Lung (tissue), 12 donors: Measurements from ENCODE around the gene DDX31. TPM values are rescaled to one million over a fixed set of nuclear protein-coding genes. Genes with fewer than 3 reads are reported as not detected.

Experiments
- ATAC-seq: fragments of 200-7000 bp; cut with Tn5 transposase; one replicate; pipeline ENCODE4 v1.9.1; 2020; ENCODE audit warnings: moderate number of reproducible peaks; ENCODE audit not compliant: insufficient read depth, low FRiP score
- DNase-seq, 3 donors: peaks; one replicate each; pipeline ENCODE4 v3.0.0-alpha.2; 2013 to 2017
- H3K27ac ChIP-seq, 2 donors: one replicate each; pipeline ENCODE4 v1.5.1; 2013; ENCODE audit warnings: mild to moderate bottlenecking in 2 of 2, moderate library complexity in 2 of 2, control low read depth in 1 of 2, inconsistent platforms in 1 of 2, low read depth in 1 of 2, low read length in 1 of 2
- H3K27me3 ChIP-seq, 3 donors: one replicate each; pipeline ENCODE4 v1.5.1; 2013; ENCODE audit warnings: low read length in 2 of 3; ENCODE audit not compliant: control insufficient read depth in 3 of 3, insufficient read depth in 3 of 3
- H3K36me3 ChIP-seq, 4 donors: one replicate each; pipeline ENCODE4 v1.5.1; 2013; ENCODE audit warnings: low read length in 4 of 4, mild to moderate bottlenecking in 1 of 4, moderate library complexity in 1 of 4; ENCODE audit not compliant: control insufficient read depth in 4 of 4, insufficient read depth in 4 of 4
- H3K4me1 ChIP-seq, 5 donors: one replicate each; pipeline ENCODE4 v1.5.1; 2013; ENCODE audit warnings: low read length in 5 of 5, mild to moderate bottlenecking in 2 of 5, moderate library complexity in 1 of 5; ENCODE audit not compliant: control insufficient read depth in 5 of 5, insufficient read depth in 5 of 5
- H3K4me3 ChIP-seq: one replicate; pipeline ENCODE4 v1.5.1; 2013; ENCODE audit warnings: mild to moderate bottlenecking, control low read depth, moderate library complexity
- H3K9ac ChIP-seq, 2 donors: one replicate each; pipeline ENCODE4 v1.5.1; 2013; ENCODE audit warnings: low read length in 2 of 2, control low read depth in 1 of 2; ENCODE audit not compliant: insufficient read depth in 1 of 2
- H3K9me3 ChIP-seq, 4 donors: one replicate each; pipeline ENCODE4 v1.5.1; 2013; ENCODE audit warnings: low read length in 3 of 4, mild to moderate bottlenecking in 1 of 4, moderate library complexity in 1 of 4; ENCODE audit not compliant: control insufficient read depth in 4 of 4, insufficient read depth in 3 of 4
- WGBS, 2 donors: extraction: QIAGEN DNeasy Blood & Tissue Kit; methylation state at CpG; one replicate each; pipeline ENCODE4 v1.1.7; 2013; 5-methylcytosine and 5-hydroxymethylcytosine counted together
- polyA plus RNA-seq, 2 donors: library from polyadenylated mRNA; stranded (reverse); fragments of 200-250 nt; gene quantifications; one replicate each; pipeline ENCODE4 v1.2.1, GENCODE V29; 2013
- total RNA-seq, 2 donors: library from RNA; depleted of rRNA in 1 of 2; stranded (reverse); fragments of >200 nt in 1 of 2; gene quantifications; one replicate each; pipeline ENCODE4 v1.2.1, GENCODE V29; 2014 to 2021
- TF ChIP-seq, protein P1 (sequence below): IDR thresholded peaks from 2 replicates; pipeline ENCODE4 v1.5.1; 2012; ENCODE audit warnings: mild to moderate bottlenecking; ENCODE audit errors: control extremely low read depth, extremely low read depth
- donor health status: control.
- donor health status: control.
- donor health status: Bipolar disorder and iron deficiency.
- donor health status: healthy.
- donor health status: DM: yes; HTN: yes; CAD: no.

DDX31 gene
- total and polyA plus RNA-seq, 4 donors: 8.1 to 14.8 (median 11.7) TPM

GRCh38 chr9:132671620-132672412, 2.0 kb upstream of the DDX31 start:
- H3K9me3 ChIP-seq: peaks cover 0 to 2% (median 0%) of the 10 kb centered on the region in 4 donors
- no peaks in the 10 kb centered on the region for H3K36me3 ChIP-seq
- DNase-seq (no peak), ATAC-seq (no peak)
- WGBS, 2 donors: 86 to 88% methylated on average over 6 of the region's 6 CpGs
- H3K4me1 ChIP-seq: peaks cover 0 to 24% (median 7%) of the 10 kb centered on the region in 5 donors
- no peaks in the 10 kb centered on the region for H3K27me3 ChIP-seq
- TF ChIP-seq, protein P1, sequence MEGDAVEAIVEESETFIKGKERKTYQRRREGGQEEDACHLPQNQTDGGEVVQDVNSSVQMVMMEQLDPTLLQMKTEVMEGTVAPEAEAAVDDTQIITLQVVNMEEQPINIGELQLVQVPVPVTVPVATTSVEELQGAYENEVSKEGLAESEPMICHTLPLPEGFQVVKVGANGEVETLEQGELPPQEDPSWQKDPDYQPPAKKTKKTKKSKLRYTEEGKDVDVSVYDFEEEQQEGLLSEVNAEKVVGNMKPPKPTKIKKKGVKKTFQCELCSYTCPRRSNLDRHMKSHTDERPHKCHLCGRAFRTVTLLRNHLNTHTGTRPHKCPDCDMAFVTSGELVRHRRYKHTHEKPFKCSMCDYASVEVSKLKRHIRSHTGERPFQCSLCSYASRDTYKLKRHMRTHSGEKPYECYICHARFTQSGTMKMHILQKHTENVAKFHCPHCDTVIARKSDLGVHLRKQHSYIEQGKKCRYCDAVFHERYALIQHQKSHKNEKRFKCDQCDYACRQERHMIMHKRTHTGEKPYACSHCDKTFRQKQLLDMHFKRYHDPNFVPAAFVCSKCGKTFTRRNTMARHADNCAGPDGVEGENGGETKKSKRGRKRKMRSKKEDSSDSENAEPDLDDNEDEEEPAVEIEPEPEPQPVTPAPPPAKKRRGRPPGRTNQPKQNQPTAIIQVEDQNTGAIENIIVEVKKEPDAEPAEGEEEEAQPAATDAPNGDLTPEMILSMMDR: no peak
- no peak overlapping the region for H3K27ac ChIP-seq
- H3K9ac ChIP-seq: peak overlapping the region in 1 of 2 donors; percentile 77
- no peak overlapping the region for H3K4me3 ChIP-seq

DNA sequence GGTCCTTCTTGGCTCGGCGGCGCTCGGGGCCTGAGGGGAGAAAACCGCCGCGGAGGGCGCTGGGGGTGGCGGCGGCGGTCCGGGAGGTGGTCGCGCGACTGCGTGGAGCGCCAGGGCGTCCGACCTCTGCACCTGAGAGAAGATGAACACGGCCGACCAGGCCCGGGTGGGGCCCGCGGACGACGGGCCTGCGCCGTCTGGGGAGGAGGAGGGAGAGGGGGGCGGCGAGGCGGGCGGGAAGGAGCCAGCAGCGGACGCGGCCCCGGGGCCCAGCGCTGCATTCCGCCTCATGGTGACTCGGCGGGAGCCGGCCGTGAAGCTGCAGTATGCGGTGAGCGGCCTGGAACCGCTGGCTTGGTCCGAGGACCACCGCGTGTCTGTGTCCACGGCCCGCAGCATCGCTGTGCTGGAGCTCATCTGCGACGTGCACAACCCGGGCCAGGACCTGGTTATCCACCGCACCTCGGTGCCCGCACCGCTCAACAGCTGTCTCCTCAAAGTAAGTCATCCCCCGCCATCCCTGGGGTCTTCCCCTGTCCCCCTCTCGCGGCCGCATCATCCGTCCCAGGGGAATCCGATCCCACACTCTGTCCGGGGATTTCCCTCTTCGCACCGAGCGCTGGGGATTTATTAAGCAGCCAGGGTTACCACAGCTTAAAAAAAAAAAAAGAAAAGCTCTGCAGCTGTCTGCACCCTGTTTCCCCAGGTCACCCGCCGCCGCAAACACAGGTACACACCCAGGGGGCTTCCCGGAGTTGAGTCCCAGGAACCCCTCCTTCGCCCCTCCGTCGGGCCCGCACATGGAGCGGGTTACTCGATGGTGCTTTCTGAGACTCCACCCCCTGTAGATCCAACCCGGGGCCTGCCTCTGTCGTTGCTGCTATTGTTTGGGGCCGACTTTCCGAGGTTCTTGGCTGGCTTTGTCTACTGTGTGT, 941 bp upstream of the DDX31 start, which contains the start of gene GTF3C4:
TSS of gene GTF3C4 (plus strand) at position 8 of the 935 bp plus-strand sequence. CDS start at position 143, 135 bp downstream.
- Histone ChIP-seq H3K36me3 (peaks cover 0 to 1% (median 0%) of the 10 kb centered on the region in 4 donors), H3K4me3 (peak within 1 kb of the TSS; percentile 98), H3K9me3 (peaks cover 0 to 2% (median 0%) of the 10 kb centered on the region in 4 donors), H3K4me1 (peaks cover 0 to 24% (median 7%) of the 10 kb centered on the region in 5 donors), H3K27me3 (no peaks in the 10 kb centered on the region), H3K9ac (peak within 1 kb of the TSS; percentile 77 to 82), H3K27ac (peak within 1 kb of the TSS; percentile 92 to 99)
- peak; percentile 51 for ATAC-seq
- TF ChIP-seq, protein P1: no peak
- WGBS, 2 donors: 0 to 1% methylated on average over 66 to 82 of the region's 82 CpGs
- peak; percentile 15 to 35 (median 29) for DNase-seq

DNA sequence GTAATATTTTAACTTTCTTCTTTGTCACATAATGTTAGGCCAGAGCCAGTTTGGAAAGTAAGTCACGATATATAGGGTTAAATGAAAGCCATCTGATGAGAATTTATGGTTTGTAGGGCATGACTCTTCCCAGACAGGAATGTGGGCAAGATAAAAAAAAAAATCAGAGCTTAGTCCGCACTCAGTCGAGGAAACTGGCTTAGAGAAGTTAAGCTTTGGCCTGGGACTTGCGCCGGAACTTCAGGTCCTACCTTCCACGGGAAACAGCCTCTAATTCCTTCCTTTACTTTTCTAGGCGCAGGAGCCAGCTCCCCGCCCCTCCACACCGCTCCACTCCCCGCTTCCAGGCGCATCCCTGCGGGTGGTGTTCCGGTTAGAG, 475 bp downstream of the DDX31 start:
- peak overlapping the region; percentile 92 to 99 for H3K27ac ChIP-seq
- H3K9me3 ChIP-seq: peaks cover 0 to 2% (median 0%) of the 10 kb centered on the region in 4 donors
- H3K4me3 ChIP-seq: peak overlapping the region; percentile 98
- peaks cover 0 to 2% (median under 1%) of the 10 kb centered on the region in 4 donors for H3K36me3 ChIP-seq
- TF ChIP-seq, protein P1: no peak
- peak; percentile 31 for ATAC-seq
- 0 to 1% methylated on average over 13 of the region's 13 CpGs for WGBS, 2 donors
- DNase-seq: no peak
- peak overlapping the region; percentile 70 to 76 for H3K9ac ChIP-seq
- H3K27me3 ChIP-seq: no peaks in the 10 kb centered on the region
- H3K4me1 ChIP-seq: peaks cover 0 to 24% (median 7%) of the 10 kb centered on the region in 5 donors
